ENCODE measurements around the gene CYGB.

CYGB gene

DNA sequence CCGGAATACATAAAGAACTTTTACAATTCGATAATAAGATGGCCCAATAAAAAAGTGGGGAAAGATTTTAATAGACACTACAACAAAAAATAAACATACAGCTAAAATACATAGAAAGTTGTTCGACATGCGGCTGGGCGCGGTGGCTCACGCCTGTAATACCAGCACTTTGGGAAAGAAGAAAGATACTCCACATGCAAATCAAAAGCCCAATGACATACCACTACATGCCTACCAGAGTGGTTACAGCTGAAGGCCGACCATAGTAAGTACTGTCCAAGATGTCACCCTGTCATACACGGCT lies 11.7 kb upstream of the CYGB start:
- DNase-seq: no peak

DNA sequence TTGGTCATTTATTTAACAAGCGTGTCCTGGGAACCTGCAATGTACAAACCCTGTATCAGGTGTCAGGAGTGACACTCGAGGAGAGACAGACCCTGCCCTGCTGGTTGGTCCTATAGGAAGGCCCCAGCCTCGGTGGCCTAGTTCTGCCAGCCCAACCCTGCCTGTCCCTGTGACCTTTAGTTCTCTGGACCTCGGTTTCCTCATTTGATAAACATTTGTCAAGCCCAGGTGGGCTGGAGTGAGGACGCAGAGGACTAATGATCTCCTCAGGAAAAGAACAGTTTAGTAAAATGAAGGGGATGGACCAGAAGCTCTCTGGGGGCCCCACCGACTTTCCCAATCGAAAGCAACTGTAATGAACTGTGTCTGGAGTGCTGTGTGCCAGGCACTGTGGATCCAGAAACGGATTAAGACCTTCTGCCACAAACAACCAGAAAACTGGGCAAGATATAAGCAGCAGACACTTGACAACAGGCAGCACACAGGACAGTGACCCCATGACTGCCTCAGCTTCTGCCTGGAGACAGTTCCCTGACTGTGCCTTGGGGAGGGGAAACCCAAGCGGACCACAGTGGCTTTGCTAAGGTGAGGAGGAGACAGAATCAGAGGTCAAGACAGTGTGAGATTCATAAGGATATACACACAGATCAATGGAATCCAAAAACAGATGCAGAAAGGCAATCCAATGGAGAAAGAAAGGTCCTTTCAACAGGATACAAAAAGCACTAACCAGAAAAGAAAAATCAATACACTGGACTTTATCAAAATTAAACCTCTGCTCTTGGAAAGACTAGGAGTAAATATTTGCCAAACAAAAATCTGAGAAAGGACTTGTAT lies 11.1 kb upstream of the CYGB start:
- no peak for DNase-seq

DNA sequence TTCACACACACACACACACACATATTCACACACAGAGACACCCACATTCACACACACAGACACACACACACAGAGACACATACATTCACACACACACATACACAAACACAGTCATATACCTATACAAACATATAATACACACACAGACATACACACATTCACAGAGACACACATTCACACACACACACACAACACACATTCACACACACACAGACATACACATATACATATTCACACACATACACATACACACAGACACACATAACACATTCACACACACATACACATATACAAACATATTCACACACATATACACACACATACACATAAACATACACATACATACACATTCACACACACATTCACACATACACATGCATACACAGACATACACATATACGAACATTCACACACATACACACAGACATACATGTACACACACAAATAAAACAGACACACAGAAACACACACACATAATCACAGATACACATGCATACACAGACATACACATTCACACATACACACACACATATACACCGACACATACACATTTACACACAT lies 10.2 kb upstream of the CYGB start:
- DNase-seq: no peak

DNA sequence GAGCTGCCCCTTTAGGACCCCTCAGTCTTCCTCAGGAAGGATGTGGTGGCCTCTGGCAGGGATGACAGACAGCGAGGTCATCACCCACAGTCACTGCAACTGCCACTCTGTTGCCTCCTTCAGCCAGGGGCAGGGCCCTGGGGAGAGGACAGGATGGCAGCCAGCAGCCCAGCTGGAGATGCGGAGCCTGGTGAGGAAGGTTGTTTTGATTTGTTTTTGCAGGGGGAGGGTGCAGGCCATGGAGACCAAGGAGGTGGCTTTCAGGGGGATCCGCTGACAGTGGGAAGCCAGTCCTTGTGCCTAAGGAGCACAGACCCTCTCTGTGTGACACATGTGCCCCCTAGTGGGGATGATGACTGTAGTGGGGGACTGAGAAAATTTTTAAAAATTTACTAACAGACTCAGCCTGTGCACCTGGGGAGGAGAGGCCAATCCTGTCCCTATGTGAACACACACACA lies 9.7 kb upstream of the CYGB start:
- peak; percentile 44 for DNase-seq

DNA sequence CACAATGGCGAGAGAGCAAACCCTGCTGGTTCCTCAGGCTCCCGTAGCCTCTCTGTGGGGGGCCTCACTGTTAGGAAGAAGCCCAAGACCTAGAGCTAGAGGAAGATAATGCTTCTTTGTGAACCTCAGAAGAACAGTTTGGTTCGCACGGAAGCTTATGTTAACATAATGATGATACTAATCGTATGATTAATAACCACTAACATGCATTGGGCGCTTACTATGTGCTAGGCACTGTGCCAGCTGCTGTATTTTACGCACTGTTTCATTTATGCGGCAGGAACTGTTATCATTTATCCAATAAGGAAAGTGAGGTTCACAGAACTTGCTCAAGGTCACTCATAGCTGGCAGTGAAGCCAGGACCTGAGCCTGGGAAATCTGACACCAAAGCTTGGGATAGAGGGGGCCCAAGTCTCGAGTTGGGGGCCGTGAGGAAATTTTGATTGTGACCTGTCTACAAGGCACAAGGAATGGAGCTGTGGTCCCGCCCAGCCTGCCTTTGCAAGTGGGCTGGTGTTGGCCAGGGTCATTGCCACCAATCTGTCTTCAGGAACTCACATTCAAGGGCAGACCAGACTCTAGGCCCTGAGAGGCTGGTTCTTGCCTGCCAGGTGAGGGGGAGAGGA lies 9.2 kb upstream of the CYGB start:
- DNase-seq: no peak

DNA sequence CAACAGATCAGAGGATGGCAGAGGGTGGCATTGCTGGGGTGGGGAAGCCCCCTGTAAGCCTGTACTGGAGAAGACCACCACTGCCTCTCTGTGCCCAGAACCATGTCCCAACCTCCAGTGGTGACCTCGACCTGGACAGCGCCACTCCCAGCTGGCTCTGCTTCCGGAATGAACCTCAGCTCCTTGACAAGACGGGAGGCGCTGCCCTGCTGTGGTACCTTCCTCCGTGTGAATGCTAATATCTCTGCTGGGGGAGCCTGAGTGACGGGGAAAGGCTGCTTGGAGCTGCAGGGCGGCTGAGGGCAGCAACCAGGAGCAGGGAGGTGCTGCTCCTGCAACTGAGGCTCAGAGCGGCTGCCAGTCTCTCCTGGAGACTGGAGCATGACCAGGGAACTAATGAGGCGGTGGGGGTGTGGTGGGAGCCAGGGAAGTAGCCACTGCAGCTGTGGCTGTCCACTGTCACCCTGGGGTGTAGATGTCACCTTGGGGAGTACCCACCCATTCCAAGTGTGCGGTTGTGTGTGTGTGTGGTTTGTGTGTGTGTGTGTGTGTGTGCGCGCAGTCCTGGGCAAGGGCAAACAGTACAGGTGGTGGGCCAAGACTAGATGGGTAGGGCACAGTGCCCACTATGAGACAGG lies 8.5 kb upstream of the CYGB start:
- no peak for DNase-seq

DNA sequence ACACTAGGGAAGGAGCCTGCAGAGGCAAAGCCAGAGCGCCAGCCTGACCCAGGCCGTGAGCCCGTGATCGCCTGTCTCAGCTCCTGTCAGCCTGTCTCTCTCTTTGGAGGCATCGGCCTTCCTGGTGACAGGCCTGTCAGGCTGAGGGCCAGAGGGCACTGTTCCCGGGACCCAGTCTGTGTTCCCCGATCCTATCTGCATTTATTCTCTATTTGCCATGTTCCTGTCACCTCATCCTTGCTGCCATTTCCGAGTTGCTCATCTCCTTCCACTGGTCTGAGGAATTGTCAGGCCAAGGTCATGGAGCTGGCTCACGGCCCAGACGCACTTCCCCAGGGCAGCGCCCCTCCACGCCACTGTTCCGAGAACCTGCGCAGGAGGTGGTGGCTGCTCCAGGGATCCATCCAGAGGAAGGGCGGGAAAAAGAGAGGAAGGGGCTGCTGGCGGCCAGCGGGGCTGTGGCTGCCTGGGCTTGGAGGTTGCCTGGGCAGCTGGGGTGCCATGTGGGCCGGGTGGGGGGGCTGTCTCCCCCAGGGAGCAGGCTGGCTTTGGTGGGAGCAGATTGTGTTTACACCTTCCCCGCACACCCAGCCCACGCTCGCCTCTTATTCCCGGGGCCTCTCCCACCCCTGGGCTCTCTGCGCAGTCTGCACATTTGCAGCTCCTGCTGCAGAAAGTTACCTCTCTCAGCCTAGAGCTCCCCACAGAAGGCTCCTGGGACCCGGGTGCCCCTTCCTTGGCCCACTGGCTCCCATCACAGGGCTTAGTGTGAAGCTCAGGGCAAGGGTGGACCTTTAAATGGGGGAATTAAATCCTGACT lies 7.2 kb upstream of the CYGB start:
- DNase-seq: no peak

DNA sequence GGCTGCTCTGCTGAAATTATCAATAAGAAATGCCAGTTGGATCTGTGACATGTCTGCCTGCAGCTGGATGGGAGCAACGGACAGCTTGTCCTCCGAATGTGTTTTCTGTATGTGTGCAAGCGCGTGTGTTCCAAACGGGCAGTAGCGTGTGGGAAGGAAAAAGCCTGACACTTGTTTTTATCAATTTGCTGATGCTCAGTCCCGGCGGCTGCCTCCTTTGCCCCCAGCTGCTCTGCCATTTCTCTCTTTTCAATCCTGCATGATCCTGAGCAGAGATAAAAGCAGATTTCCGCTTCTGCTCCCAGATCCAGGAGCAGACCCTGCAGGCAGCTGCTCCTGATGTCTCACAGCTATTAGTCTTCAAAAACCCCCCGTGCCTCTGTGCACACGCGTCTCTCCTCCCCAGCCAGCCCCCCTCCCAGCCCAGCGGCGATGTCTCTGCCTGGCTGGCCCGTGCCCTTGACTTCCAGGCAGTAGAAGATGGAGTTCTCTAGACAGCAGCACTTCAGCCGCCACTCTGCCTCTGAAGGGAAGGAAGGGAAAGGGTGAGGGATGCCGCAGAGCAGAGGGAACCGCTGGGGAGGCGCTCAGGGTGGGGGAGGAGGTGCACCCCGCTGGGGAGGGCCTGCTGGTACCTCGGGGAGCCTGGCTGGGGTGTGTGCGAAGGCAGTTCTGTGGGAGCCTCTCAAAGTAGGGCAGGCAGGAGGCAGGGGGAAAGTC lies 6.5 kb upstream of the CYGB start:
- no peak for DNase-seq

DNA sequence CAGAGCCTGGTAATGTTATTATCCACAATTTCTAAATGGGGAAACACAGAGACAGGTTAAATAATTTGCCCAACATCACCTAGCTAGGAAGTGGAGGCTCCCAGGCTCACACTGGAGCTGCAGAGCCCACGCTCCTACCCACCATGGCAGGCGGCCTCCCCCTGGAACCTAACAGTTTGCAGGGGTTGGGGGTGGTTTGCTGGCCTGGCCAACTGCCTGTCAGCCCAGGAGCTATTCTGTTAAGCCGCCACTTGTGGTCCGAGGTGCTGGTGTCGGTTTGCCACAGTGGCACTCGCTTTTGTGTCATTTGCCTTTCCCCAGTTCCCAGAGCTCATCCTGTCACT lies 5.9 kb upstream of the CYGB start:
- DNase-seq: no peak

DNA sequence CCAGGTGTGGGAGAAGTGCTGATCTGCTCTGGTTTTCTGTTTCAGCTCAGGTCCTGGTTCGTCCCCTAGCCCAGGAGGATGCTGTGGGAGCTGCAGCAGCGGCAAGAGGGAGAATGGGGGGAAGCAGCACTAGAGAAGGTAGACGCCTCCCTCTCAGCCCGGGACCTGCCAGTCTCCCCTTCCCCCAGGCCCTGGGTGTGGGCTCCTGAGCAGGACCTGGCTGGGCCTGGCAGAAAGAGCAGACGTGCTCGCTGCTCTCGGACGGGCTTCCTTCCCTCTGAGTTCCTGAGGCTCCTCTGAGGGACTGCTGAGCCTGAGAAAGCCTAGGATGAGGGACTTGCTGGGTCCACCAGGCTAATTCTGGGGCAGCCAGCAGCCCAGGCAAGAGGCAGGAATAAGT lies 5.5 kb upstream of the CYGB start:
- DNase-seq: no peak

DNA sequence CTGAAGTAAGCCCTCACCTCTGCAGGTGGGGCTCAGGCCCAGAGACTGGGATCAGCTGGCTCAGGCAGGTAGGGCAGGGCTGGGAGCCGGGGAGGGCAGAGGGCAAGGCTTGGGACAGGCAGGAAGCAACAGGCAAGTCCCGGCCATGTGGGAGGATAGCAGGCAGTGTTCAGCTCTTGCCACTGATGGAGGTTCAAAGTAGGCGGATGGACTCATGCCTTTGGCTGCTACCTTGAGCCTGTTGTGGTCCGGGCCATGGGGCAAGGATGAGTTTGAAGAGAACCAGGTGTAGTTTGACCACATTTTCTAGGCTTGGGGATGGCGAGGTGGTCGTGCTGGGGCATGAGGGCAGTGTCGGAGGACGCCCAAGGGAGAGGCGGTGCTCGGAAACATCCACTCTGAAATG lies 5.1 kb upstream of the CYGB start:
- no peak for DNase-seq

DNA sequence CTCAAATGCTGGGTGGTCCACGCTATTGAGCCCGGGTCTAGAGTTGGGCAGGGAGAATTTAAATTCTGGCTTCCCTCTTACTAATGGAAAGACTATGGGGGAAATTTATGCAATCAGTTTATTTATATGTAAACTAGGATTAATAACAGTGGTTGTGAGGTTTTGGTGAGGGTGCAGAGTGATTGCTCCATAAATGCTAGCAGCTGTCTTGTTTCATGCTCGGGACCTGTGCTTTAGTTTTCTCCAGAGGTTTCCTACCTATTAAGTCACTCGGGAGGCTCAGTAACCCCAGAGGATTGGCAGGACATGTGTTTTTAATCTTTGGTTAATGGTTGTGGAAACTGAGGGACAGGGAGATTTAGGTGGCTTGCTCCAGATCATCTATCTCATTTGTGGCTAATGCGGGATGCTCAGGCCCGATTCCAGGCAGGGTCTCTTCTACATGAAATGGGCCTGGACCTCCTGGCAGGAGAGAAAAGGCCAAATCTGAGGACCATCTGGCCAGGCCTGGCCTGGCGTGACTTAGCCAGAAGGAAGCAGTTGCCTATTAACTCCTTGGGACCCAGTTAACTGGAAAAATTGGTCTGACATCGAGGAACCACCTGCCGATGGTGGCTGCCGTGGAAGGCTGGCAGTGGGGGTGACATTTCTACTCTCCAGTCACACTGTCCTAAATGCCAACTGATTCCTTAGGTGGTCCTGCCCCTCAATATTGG lies 4.4 kb upstream of the CYGB start:
- no peak for DNase-seq

DNA sequence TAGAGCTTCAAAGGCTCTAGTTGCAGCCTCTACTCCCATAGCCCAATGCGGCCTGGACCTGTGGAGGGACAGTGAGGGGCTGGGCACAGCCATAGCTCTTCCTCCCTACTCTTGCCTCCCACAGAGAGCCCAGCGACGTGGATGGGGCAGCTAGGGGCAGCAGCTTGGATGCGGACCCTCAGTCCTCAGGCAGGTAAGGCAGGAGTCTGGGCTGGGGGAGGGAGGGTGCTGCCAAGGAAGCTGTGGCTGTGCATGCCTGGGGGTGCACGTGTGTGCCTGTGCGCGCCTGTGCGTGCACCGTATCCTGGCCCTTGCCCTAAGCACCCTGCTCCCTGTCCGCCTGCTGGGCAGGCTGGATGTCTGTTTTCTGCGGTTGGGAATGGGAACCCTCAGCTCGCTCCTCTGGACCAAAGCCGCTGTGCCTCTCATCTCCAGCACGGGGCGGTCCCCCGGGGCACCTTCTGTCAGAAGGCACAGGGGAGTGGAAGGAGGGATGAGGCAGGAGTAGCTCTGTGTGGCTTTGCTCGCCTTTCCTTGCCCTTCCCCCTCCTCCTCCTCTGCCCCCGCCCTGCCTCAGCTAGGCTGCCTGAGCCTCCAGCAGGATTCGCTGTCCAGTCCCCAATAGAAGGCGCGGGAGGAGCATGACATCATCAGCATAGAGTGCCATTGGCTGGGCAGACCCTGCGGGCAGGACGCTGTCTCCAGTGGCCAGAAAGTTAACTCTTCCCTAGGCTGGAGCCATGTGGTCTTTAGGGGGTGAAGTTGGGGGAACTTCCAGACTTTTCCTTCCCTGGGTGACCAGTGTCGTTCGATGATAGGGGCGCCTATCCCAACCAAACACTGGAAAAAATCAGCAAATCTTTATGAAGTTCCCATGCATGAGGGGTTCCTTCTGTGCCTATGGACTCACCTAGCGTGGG lies 3.1 kb upstream of the CYGB start:
- peak; percentile 36 for DNase-seq

DNA sequence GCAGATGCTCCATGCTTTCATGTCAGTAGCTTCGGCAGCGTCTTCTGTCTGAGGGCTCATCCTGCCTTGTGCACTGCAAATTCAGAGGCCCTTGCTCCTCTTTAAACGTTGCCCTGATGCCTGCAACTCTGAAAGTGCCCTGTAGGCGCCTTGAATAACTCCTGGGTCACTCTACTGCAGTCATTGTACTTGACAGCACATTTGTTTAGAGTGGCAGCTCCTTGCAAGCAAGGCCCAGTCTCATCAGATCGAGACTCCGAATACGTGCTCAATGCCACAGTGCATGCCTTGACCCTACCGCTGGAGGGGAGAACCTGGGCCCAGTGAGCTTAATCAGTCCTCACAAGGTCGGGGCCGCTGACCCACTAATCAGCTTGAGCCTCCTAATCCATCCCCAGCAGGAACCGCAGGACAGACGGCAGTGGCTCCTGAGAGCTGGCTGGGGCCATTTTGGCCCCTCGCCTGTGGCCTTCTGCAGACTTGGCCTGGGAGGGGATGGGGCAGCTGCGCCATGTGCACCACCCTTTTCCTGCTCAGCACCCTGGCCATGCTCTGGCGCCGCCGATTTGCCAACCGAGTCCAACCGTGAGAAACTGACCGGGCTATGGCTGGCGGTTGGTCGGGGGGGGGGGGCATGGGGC lies 2.2 kb upstream of the CYGB start, which contains the start of gene PRCD:
Gene PRCD, plus strand, starts transcription at position 414 of the 641 bp plus-strand sequence. Its CDS starts 98 bp downstream, at position 512.
- no peak for DNase-seq

DNA sequence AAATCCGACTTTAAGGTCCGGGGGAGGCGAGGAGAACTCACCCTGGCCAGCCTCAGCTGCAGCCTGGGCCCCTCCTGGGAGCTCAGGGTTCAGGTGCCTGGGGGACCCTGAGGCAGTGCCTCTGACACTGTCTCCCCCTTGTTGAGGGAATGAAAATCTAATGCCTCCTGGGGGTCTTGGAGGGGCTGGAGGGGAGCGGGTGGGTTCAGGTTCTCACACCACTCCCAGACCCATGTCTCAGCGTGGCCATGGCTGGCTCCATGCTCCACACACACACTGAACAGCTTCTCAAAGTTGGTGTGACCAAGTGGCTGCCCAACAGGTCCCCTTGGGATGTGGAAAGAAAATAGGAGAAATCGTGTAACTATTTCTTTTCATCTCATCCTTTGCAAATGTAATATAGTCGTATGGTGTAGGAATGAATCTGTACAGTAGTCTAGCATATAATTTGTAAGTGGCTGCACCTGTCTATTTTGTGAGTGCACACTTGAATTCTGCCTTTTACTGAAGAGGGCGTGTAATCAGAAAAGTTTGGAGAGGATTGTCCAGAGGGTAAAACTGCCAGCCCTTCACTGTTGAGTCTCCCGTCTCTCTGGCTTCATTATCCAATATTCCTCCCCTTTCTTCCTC lies 1.5 kb upstream of the CYGB start:
- DNase-seq: no peak

DNA sequence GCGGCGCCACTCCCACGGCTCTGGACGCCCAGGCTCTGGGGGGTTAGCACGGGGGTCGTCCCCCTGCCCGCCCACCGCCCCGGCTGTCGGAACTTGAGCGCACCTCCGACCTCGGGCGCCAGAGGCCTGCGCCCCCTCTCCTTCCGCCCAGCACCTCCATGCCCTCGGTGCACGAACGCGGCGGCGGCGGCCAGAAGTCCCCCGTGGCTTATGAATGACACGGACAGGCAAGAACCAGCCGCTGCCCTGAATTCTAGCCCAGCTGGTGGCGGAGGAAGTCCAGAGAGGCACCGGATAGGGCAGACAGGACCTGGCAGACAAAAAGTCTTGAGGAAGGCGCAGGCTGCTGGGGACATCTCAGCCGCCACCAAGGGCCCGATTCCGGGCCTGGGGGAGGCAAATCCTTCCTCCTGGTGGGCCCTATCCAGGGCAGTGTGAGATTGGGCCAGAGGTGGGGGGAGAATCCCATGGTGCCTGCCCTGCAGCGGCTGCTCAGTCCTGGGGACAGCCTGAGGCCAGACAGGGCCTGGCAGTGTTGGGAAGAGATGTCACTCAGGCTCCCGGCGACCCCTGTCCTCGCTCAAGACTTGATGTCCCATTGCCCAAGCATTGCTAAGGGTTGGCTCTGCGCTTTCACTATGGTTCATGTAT lies 897 bp upstream of the CYGB start:
- DNase-seq: no peak

DNA sequence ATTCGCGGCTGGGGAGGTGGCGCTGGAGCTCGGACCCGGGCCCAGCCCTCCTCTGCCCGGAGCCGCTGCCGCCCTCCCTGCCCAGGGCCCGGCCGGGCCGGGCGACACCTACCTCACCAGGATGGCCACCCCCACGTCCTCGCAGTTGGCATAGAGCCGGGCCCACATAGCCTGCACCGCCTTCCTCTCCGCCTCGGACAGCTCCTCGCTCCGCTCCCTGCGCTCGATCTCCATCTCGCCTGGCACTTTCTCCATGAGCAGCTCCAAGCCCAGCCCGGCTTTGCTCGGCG lies 276 bp downstream of the CYGB start:
- no peak for DNase-seq

DNA sequence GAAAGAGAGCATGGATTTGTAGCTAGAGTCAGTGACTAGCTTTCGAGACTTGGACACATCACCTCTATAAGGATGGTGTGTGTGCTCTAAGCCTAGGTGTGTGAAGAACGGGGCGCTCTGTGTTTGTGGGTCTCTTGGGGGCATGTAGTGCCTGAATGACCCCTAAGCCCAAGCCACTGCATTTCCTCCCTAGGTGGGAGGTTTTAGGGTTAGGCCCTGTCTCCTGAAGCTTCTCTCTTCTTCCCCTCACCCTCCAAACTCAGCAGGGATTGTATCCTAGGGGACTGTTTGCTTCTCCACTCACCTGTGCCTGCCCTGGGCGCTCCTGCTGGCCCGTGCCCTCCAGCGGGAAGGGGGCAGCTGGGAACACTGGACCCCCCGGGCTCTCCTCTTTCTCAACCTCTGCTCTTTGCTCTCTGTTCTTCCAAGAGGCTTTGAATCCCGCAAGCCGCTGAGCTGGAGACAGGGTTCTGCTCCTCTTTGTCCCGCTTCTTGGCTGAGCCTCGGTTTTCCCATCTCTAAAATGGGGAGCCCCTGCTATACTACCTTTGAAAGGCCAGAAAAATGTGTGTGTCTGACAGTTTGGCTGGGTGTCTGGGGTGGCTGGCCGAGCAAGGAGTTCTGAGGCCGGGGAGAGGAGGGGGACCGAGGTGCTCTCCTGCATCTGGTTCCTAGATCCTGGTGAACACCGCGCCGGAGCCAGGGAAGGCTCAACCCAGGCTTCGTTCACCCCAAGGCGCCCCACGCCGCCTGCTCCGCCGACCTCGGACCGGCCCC lies 810 bp downstream of the CYGB start:
- no peak for DNase-seq
